ENCODE results near the gene MKNK1. TPM values are rescaled to one million over a fixed set of nuclear protein-coding genes. Genes with fewer than 3 reads are reported as not detected.

MKNK1 gene
- total and polyA plus RNA-seq, 2 donors (not counting 1 experiment from before 2014, with no cell fraction given): 51.0 to 73.0 TPM

- H3K9ac ChIP-seq (ENCODE audit: low read length): no peak overlapping the region
- peaks cover 0 to 32% (median 7%) of the 10 kb centered on the region in 4 experiments for H3K27me3 ChIP-seq (replicated peaks in 1 of 4; ENCODE audit: control extremely low read depth in 1 of 4, control insufficient read depth in 3 of 4, insufficient read depth in 4 of 4, low read length in 3 of 4)
- DNase-seq (no peak), ATAC-seq (ENCODE audit: low read depth) (no peak)
- 43% methylated on average over 3 of the region's 5 CpGs for WGBS (ENCODE audit: insufficient coverage)
- Mint-ChIP-seq H3K27ac (no peak overlapping the region), H3K4me3 (no peak overlapping the region), H3K9me3 (ENCODE audit: insufficient read depth) (no peaks in the 10 kb centered on the region), H3K27me3 (peaks cover 72% of the 10 kb centered on the region), H3K4me1 (peaks cover 2% of the 10 kb centered on the region)
- no peaks in the 10 kb centered on the region for H3K9me3 ChIP-seq (ENCODE audit: control extremely low read depth in 1 of 3, control insufficient read depth in 2 of 3, insufficient read depth in 1 of 3, low read length in 2 of 3)
- no peak overlapping the region for H3K27ac ChIP-seq (ENCODE audit: low read length in 2 of 2)
- H4K20me1 ChIP-seq (ENCODE audit: control insufficient read depth, insufficient read depth, low read length, poor library complexity, severe bottlenecking): no peaks in the 10 kb centered on the region
- no peak overlapping the region for H3K4me3 ChIP-seq (ENCODE audit: control extremely low read depth in 1 of 5, extremely low read depth in 1 of 5, insufficient read depth in 1 of 5, low read depth in 2 of 5, low read length in 4 of 5)
- H3K4me1 ChIP-seq (ENCODE audit: control insufficient read depth in 2 of 2, insufficient read depth in 2 of 2, low read length in 2 of 2): no peaks in the 10 kb centered on the region
- H3K36me3 ChIP-seq (replicated peaks in 1 of 2; ENCODE audit: control extremely low read depth in 1 of 2, control insufficient read depth in 1 of 2, extremely low read depth in 1 of 2, insufficient read depth in 2 of 2, low read length in 1 of 2): no peaks in the 10 kb centered on the region
- TF ChIP-seq EZH2 (IDR thresholded peaks at IDR 0.05; ENCODE audit: borderline replicate concordance, insufficient read depth, low read depth, low read length, poor library complexity, severe bottlenecking) (no peak), CTCF (IDR thresholded peaks at IDR 0.05) (no peak)
- no peaks in the 10 kb centered on the region for H3K79me2 ChIP-seq (ENCODE audit: control insufficient read depth, insufficient read depth, low read length)
- no peak overlapping the region for H3K4me2 ChIP-seq (replicated peaks; ENCODE audit: low read depth, low read length, poor library complexity, severe bottlenecking)
- intact Hi-C loops (cut with micrococcal nuclease): loop anchor here (5.0 kb wide), 1 partner anchor 97 kb away; no protein-coding TSS in a partner anchor
- ChIA-PET POLR2A (no interaction called here), CTCF (interaction anchor here (0.8 to 1.5 kb wide), 2 partner anchors 11 to 181 kb away, joined by 3 read pairs; no protein-coding TSS in a partner anchor)
- no peak overlapping the region for H2AFZ ChIP-seq (ENCODE audit: insufficient read depth, low read depth, low read length, poor library complexity, severe bottlenecking)
Measured at GRCh38 chr1:46544561-46545240, 59.4 kb downstream of the MKNK1 start.

GRCh38 chr1:46543761-46544560 lies 60.1 kb downstream of the MKNK1 start:
- Histone ChIP-seq H4K20me1 (ENCODE audit: control insufficient read depth, insufficient read depth, low read length, poor library complexity, severe bottlenecking) (no peaks in the 10 kb centered on the region), H3K79me2 (ENCODE audit: control insufficient read depth, insufficient read depth, low read length) (no peaks in the 10 kb centered on the region), H3K27ac (ENCODE audit: low read length in 2 of 2) (no peak overlapping the region), H3K36me3 (replicated peaks in 1 of 2; ENCODE audit: control extremely low read depth in 1 of 2, control insufficient read depth in 1 of 2, extremely low read depth in 1 of 2, insufficient read depth in 2 of 2, low read length in 1 of 2) (no peaks in the 10 kb centered on the region), H2AFZ (ENCODE audit: insufficient read depth, low read depth, low read length, poor library complexity, severe bottlenecking) (no peak overlapping the region), H3K9me3 (ENCODE audit: control extremely low read depth in 1 of 3, control insufficient read depth in 2 of 3, insufficient read depth in 1 of 3, low read length in 2 of 3) (no peaks in the 10 kb centered on the region), H3K4me2 (replicated peaks; ENCODE audit: low read depth, low read length, poor library complexity, severe bottlenecking) (no peak overlapping the region), H3K27me3 (replicated peaks in 1 of 4; ENCODE audit: control extremely low read depth in 1 of 4, control insufficient read depth in 3 of 4, insufficient read depth in 4 of 4, low read length in 3 of 4) (peaks cover 0 to 31% (median 7%) of the 10 kb centered on the region in 4 experiments), H3K4me1 (ENCODE audit: control insufficient read depth in 2 of 2, insufficient read depth in 2 of 2, low read length in 2 of 2) (no peaks in the 10 kb centered on the region), H3K4me3 (ENCODE audit: control extremely low read depth in 1 of 5, extremely low read depth in 1 of 5, insufficient read depth in 1 of 5, low read depth in 2 of 5, low read length in 4 of 5) (no peak overlapping the region), H3K9ac (ENCODE audit: low read length) (no peak overlapping the region)
- DNase-seq (no peak), ATAC-seq (ENCODE audit: low read depth) (no peak)
- Mint-ChIP-seq H3K4me1 (no peaks in the 10 kb centered on the region), H3K4me3 (no peak overlapping the region), H3K9me3 (ENCODE audit: insufficient read depth) (no peaks in the 10 kb centered on the region), H3K27ac (no peak overlapping the region), H3K27me3 (peaks cover 65% of the 10 kb centered on the region)
- CTCF ChIA-PET: no interaction called here
- intact Hi-C loops (cut with micrococcal nuclease): no loop called here
- TF ChIP-seq CTCF (IDR thresholded peaks at IDR 0.05) (no peak), EZH2 (IDR thresholded peaks at IDR 0.05; ENCODE audit: borderline replicate concordance, insufficient read depth, low read depth, low read length, poor library complexity, severe bottlenecking) (no peak)
- POLR2A ChIA-PET: no interaction called here
- 17% methylated on average over 51 of the region's 58 CpGs for WGBS (ENCODE audit: insufficient coverage)
